ENCODE measurements around the gene SLX9.

Gene SLX9

DNA sequence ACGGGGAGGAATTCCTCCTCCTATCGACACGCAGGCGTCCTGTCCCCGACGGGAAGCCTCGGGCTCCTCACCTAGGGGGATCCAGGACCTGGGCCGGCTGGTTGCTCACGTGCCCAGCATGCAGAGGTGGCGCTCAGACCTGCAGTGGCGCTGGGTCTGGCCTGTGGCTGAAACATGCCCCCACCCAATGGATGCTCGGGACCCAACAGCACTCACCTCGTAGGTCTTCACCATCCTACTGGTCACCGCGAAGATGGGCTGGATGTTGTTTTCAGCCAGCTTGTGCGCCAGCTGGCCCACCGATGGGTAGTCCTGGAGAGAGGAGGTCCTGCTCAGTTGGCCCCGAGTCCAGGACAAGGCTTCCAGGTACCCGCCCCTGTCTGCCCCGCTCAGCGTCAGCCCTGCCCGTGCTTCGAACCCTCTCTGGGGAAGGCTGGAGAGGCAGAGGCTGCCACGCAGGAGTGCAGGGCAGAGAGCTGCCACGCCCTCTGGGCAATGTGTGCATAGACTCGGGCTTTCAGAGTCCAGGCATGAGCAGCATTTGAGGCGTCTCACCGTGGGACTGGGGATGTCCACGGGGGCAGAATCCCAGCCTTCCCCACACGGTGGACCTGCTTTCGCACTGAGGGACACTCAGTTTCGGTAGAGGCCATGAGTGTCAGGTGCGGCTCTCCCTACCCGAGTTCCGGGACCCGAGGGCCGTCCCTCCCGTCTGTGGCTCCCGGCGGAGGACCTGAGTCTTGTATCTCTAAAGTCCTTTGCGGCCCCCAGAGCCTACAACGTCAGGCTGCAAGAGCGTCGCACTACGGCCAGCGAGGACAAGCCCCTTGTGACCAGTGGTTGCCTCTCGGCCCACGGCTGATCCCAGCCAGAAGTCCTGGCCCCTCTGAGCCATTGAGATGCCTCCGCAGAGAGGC, 40.7 kb upstream of the SLX9 start:
- Histone ChIP-seq H3K4me3 (replicated peaks; ENCODE audit: insufficient read depth, low read length) (no peak overlapping the region), H3K27me3 (ENCODE audit: insufficient read depth, poor library complexity, severe bottlenecking) (no peaks in the 10 kb centered on the region), H3K27ac (replicated peaks) (no peak overlapping the region)
- no peak for DNase-seq (ENCODE audit: low read depth in 1 of 2, low spot score in 1 of 2)
- TF ChIP-seq, protein P1, sequence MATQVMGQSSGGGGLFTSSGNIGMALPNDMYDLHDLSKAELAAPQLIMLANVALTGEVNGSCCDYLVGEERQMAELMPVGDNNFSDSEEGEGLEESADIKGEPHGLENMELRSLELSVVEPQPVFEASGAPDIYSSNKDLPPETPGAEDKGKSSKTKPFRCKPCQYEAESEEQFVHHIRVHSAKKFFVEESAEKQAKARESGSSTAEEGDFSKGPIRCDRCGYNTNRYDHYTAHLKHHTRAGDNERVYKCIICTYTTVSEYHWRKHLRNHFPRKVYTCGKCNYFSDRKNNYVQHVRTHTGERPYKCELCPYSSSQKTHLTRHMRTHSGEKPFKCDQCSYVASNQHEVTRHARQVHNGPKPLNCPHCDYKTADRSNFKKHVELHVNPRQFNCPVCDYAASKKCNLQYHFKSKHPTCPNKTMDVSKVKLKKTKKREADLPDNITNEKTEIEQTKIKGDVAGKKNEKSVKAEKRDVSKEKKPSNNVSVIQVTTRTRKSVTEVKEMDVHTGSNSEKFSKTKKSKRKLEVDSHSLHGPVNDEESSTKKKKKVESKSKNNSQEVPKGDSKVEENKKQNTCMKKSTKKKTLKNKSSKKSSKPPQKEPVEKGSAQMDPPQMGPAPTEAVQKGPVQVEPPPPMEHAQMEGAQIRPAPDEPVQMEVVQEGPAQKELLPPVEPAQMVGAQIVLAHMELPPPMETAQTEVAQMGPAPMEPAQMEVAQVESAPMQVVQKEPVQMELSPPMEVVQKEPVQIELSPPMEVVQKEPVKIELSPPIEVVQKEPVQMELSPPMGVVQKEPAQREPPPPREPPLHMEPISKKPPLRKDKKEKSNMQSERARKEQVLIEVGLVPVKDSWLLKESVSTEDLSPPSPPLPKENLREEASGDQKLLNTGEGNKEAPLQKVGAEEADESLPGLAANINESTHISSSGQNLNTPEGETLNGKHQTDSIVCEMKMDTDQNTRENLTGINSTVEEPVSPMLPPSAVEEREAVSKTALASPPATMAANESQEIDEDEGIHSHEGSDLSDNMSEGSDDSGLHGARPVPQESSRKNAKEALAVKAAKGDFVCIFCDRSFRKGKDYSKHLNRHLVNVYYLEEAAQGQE (IDR thresholded peaks at IDR 0.05; ENCODE audit: insufficient replicate concordance, low read depth): no peak
- TF ChIP-seq, protein P2, sequence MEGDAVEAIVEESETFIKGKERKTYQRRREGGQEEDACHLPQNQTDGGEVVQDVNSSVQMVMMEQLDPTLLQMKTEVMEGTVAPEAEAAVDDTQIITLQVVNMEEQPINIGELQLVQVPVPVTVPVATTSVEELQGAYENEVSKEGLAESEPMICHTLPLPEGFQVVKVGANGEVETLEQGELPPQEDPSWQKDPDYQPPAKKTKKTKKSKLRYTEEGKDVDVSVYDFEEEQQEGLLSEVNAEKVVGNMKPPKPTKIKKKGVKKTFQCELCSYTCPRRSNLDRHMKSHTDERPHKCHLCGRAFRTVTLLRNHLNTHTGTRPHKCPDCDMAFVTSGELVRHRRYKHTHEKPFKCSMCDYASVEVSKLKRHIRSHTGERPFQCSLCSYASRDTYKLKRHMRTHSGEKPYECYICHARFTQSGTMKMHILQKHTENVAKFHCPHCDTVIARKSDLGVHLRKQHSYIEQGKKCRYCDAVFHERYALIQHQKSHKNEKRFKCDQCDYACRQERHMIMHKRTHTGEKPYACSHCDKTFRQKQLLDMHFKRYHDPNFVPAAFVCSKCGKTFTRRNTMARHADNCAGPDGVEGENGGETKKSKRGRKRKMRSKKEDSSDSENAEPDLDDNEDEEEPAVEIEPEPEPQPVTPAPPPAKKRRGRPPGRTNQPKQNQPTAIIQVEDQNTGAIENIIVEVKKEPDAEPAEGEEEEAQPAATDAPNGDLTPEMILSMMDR (IDR thresholded peaks at IDR 0.05; ENCODE audit: insufficient read depth, low read length): no peak
- TF ChIP-seq POLR2AphosphoS5 (IDR thresholded peaks at IDR 0.05; ENCODE audit: low read depth) (no peak), GABPA (IDR thresholded peaks at IDR 0.05; ENCODE audit: low read depth) (no peak), SPI1 (IDR thresholded peaks at IDR 0.05; ENCODE audit: borderline replicate concordance, low read depth) (no peak)

DNA sequence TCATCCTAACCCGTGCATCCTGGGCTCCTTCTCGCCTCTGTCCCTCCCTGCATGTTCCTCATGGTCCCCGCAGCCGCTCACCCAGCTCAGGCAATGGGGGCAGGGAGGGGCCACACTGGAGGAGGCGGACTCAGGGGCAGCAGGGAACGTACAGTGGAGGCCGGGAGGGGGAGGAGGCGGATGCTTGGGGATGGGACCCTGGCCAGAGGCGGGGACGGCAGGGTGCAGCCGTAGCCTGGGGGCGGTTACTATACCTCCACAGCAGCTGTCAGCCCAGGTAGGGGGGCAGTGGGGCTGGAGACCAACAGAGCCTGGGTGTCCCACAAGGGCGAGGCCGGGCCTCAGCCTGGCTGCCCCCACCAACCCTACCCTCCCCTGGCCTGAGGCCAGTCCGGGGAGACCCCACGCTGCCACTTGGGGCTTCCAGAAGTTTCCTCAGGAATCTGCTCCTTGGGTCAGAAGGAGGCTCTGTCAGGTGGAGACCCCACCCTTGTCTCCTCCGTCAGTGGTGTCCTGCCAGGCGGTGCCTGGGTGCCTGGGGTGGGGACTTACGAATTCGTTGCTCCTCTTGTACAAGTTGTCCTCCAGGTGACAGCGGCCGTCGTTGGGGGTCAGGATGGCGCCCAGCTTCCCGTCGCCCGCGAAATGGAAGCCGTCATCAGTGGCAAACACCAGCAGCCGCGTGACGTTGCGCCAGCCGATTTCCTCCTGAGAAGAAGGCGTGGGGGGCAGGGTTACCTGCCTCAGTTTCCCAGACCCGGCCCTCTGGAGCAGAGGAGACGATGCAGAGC, 39.9 kb upstream of the SLX9 start:
- no peaks in the 10 kb centered on the region for H3K27me3 ChIP-seq (ENCODE audit: insufficient read depth, poor library complexity, severe bottlenecking)
- no peak overlapping the region for H3K27ac ChIP-seq (replicated peaks)
- H3K4me3 ChIP-seq (replicated peaks; ENCODE audit: insufficient read depth, low read length): no peak overlapping the region
- no peak for DNase-seq (ENCODE audit: low read depth in 1 of 2, low spot score in 1 of 2)
- TF ChIP-seq, protein P1 (IDR thresholded peaks at IDR 0.05; ENCODE audit: insufficient replicate concordance, low read depth): no peak
- TF ChIP-seq POLR2AphosphoS5 (IDR thresholded peaks at IDR 0.05; ENCODE audit: low read depth): no peak
- TF ChIP-seq GABPA (IDR thresholded peaks at IDR 0.05; ENCODE audit: low read depth): no peak
- TF ChIP-seq SPI1 (IDR thresholded peaks at IDR 0.05; ENCODE audit: borderline replicate concordance, low read depth): no peak
- TF ChIP-seq, protein P2 (IDR thresholded peaks at IDR 0.05; ENCODE audit: insufficient read depth, low read length): no peak

DNA sequence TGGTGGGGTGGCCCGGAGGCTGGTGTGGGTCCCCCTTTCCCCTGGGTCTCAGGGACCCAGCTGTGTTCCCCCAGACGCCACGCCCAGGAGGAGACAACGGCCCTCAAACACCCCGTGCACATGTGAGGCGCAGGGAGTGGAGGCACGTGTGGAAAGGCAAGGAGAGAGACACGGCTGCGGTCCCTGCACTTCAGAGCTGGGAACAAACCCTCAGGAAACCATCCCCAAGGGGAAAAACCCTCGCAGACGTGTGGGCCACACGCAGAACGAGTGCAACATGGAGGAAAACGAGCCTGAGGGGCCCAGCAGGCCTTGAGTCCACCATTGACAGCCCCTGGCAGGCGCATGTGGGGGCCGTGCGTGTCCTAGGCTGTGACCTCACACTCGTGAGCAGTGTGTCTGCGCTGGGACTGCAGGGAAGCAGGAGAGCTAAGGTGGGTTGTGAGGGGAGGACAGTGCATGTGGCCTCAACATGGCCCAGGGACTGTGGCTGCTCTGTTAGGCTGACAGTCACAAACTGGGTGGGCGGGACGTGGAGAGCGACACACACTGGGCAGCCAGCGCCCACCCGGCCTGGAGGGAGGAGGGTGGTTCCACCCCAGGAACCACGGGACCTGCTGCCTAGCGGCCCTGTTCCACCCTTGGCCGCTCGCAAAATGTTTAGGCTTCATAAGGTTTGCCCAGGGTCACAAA, 39.1 kb upstream of the SLX9 start:
- H3K4me3 ChIP-seq (replicated peaks; ENCODE audit: insufficient read depth, low read length): no peak overlapping the region
- DNase-seq (ENCODE audit: low read depth in 1 of 2, low spot score in 1 of 2): no peak
- H3K27ac ChIP-seq (replicated peaks): no peak overlapping the region
- H3K27me3 ChIP-seq (ENCODE audit: insufficient read depth, poor library complexity, severe bottlenecking): no peaks in the 10 kb centered on the region
- no peak for TF ChIP-seq SPI1 (IDR thresholded peaks at IDR 0.05; ENCODE audit: borderline replicate concordance, low read depth)
- TF ChIP-seq, protein P1 (IDR thresholded peaks at IDR 0.05; ENCODE audit: insufficient replicate concordance, low read depth): no peak
- TF ChIP-seq POLR2AphosphoS5 (IDR thresholded peaks at IDR 0.05; ENCODE audit: low read depth): no peak
- no peak for TF ChIP-seq GABPA (IDR thresholded peaks at IDR 0.05; ENCODE audit: low read depth)
- TF ChIP-seq, protein P2 (IDR thresholded peaks at IDR 0.05; ENCODE audit: insufficient read depth, low read length): no peak

Data from HL-60 (cell line).